ENCODE measurements around the gene TPMT.
"Not testable (repeated sequence)": the region's sequence is repeated elsewhere in the genome, so short reads cannot be mapped to it uniquely, and the experiment has no call there.

Gene TPMT

GRCh38 chr6:18154507-18155149 is at the start of gene TPMT:
TPMT (minus strand) TSS chr6:18155077; CDS start chr6:18149127, 5,950 bp downstream.
- no peak for DNase-seq

- no peak for DNase-seq
Measured at GRCh38 chr6:18203786-18204185, 48.9 kb upstream of the TPMT start.

DNA sequence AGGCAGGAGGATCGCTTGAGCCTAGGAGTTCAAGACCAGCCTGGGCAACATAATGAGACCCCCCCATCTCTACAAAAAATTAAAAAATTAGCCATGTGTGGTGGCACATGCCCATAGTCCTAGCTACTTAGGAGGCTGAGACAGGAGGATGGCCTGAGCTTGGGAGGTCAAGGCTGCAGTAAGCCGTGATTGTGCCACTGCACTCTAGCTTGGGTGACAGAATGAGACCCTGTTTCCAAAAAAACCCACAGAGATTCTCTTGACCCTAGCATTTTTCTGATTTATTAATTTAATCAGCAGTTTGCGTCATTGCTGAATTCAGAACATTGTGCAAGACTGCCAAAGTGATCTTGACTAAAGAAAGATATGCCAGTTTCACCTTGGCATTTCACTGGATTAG is 37.1 kb upstream of the TPMT start:
- no peak for DNase-seq

- DNase-seq, result no peak
Measured at GRCh38 chr6:18189196-18189595, 34.3 kb upstream of the TPMT start.

GRCh38 chr6:18187701-18188100 is 32.8 kb upstream of the TPMT start:
- no peak for DNase-seq

- DNase-seq, result no peak
Measured at GRCh38 chr6:18186540-18187250, 31.8 kb upstream of the TPMT start.

GRCh38 chr6:18186033-18186432 is 31.2 kb upstream of the TPMT start:
- no peak for DNase-seq

- DNase-seq, result no peak
Measured at GRCh38 chr6:18185624-18186023, 30.7 kb upstream of the TPMT start.

DNA sequence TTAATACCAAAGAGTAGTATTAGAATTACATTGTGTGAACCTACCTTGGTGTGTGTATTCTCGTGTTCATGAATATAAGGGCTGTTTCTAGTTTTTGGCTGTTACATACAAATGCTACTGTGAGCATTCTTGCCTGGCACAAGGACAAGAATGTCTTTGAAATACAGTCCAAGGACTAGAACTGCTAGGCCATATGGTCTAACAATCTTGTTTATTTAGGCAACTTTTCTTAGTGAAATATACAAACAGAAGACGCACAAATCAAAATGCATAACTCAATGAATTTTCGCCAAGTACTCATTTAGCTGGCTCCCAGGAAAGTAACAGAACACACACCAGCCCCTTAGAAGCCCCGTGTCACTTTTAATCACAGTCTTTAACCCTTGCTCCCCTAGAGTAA is 28.9 kb upstream of the TPMT start:
- DNase-seq, result no peak

- no peak for DNase-seq
Measured at GRCh38 chr6:18182568-18182967, 27.7 kb upstream of the TPMT start.

- no peak for DNase-seq
Measured at GRCh38 chr6:18179770-18180356, 25.0 kb upstream of the TPMT start.

DNA sequence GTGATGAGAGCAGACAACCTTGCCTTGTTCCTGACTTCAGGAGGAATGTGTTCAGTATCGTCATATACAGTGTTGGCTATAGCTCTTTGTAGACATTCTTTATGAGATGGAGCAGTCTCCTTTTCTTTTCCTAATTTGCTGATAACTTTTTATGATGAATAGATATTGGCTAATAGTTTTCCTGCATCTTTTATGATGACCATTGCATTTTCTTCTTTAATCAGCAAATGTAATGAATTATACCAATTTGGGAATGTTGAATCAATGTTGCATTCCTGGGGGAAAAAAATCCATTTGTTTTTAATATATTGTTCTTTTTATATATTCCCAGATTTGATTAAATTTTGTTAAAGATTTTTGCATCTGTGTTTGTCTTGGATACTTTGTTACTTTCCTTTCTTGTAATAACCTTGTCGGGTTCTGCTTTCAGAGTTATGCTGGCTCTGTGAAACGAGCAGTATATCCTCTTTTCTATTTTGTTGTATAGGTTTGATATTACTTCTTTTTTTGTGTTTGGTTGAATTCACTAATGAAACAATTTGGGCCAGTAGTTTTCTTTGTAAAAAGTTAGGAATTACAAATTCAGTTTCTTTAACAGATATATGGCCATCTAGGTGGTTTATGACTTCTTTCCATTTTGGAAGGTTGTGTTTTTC is 24.2 kb upstream of the TPMT start:
- DNase-seq, result no peak

DNA sequence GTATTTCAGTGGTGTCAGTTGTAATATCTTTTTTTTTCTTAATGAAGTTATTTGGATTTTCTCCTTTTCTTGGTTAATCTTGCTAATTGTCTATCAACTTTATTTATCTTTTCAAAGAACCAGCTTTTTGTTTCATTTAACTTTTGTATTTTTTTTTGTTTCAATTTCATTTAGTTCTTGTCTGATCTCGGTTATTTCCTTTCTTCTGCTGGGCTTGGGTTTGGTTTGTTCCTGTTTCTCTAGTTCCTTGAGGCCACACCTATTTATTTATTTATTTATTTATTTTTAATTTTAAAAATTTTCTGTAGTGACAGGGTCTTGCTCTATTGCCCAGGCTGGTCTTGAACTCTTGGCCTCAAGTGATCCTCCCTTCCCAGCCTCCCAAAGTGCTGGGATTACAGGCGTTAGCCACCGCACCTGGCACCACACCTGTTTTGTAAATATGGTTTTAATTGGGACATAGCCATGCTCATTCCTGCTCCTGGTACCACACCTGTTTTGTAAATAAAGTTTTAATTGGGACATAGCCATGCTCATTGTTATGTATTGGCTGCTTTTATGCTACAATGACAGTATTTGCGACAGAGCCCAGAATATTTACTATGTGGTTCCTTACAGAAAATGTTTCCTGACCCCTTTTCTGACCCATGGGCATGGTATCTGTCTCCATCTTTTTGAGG is 22.5 kb upstream of the TPMT start:
- DNase-seq, result no peak

DNA sequence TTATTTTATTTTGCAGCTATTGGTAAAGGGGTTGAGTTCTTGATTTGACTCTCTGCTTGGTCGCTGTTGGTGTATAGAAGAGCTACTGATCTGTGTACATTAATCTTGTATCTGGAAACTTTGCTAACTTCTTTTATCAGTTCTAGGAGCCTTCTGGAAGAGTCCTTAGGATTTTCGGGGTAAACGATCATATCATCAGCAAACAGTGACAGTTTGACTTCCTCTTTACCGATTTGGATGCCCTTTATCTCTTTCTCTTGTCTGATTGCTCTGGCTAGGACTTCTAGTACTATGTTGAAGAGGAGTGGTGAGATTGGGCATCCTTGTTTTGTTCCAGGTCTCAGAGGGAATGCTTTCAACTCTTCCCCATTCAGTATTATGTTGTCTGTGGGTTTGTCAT is 21.3 kb upstream of the TPMT start:
- not testable (repeated sequence) for DNase-seq

- DNase-seq, result no peak
Measured at GRCh38 chr6:18171871-18172270, 17.0 kb upstream of the TPMT start.

- no peak for DNase-seq
Measured at GRCh38 chr6:18168264-18168663, 13.4 kb upstream of the TPMT start.

DNA sequence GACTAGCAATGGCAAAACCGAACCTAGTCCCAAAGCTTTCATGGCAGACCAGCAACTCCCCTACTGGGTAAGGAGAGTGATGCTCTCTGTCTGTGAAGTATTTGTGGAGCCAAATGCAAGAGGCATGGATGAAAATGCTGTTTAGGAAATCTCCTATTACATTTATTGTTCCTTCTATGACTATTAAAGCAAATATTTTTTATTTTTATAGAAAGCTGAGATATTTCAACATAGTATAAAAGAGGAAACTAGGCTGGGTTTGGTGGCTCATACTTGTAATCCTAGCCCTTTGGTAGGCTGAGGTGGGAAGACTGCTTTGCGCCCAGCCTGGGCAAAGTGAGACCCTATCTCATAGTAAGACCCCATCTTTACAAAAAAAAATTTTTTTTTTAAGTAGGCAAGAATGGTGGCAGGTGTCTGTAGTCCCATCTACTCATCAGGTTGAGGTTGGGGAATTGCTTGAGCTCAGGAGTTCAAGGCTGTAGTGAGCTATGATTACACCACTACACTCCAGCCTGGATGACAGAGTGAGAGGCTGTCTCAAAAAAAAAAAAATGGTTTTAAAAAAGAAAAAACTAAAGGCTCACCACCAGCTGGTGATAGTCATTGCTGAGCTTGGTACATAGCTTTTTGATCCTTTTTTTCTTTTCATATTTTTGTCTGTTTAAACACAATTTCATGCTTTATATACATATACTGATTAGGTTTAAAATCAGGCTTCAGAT is 11.6 kb upstream of the TPMT start:
- no peak for DNase-seq

DNA sequence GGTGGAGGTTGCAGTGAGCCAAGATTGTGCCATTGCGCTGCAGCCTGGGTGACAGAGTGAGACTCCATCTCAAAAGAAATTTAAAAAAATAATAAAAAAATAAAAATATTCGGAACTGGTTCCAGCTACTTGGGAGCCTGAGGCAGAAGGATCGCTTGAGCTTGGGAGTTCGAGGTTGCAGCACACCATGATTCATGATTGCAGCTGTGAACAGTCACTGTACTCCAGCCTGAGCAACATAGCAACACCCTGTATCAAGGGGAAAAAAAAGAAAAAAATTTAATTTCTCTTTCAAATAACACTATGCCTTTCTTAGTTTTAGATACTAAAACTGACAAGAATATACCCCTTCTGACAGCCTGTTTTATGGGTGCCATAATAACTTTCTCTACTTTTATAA is 10.9 kb upstream of the TPMT start:
- no peak for DNase-seq

- DNase-seq, result no peak
Measured at GRCh38 chr6:18162401-18162800, 7.5 kb upstream of the TPMT start.

DNA sequence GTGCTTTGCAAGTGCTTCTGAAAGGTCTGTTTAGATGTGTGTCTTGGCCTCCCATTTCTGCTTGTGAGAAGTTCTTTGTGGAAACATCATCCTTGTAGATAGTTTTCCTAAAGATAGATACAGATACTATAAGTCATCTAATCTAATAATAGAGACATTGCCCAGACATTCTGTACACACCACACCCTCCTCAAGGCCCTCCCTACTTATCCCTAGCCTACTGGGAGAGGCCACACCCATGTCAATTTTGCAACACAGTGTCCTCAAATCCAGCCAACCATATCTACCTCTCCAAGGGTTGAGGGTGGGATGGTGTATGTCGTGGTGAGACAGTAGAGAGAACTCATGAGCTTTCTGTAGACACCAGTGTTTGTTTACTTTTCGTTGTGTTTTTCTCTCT is 6.6 kb upstream of the TPMT start:
- no peak for DNase-seq

DNA sequence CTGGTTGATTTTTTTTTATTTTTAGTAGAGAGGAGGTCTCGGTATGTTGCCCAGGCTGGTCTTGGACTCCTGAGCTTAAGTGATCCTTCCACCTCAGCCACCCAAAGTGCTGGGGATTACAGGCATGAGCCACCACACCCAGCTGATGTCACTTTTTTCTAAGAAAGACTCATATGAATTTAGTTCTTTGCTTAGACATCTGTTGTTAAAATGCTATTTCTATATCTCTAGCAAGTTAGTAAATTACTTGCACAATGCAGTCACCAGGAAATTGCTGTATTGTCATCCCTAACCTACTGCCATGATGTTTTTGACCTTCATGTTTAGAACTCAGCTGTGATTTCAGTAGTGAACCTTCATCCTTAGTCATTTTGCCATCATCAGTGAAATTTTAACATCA is 6.0 kb upstream of the TPMT start:
- DNase-seq, result no peak

- DNase-seq, result peak; percentile 37 to 45
Measured at GRCh38 chr6:18155864-18156421, 1.1 kb upstream of the TPMT start.

All from stimulated activated CD4-positive, alpha-beta T cell treated with anti-CD3 and anti-CD28 coated beads, Interleukin-4, amount 100 ng/mL, for 4 hours (primary cell).